Fibroblast of pulmonary artery (primary cell): ENCODE results near the gene SLC16A7.

Source experiments
- DNase-seq: peaks from one replicate; pipeline ENCODE4 v3.0.0-alpha.2; 2010; ENCODE audit warnings: low read depth
- H3K4me3 ChIP-seq: replicated peaks from 2 replicates; pipeline ENCODE4 v1.5.1; 2011; ENCODE audit warnings: low read depth, mild to moderate bottlenecking, control low read depth, low read length, moderate library complexity
- CTCF ChIP-seq: IDR thresholded peaks from 2 replicates; pipeline ENCODE4 v1.5.1; 2011; ENCODE audit warnings: mild to moderate bottlenecking, control low read depth, low read length, inconsistent platforms; ENCODE audit errors: missing control alignments

The SLC16A7 gene

DNA sequence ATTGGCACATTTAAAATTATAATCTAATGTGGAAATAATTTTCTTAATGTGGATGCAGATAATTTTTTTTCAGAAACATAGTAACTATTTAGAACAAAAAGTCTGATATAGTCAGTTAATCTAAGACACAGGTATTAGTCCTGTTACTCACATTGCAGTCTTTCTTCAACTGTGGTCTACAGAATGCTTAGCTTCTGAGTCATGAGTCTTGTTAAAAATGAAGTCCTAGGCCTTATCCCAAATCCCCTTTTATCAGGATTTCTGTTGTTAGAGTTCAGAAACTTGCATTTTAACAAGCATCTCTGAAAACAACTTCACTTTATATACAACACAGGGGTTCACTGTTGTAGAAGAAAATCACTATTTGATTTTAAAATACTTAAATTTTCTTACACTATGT lies 112.2 kb downstream of the SLC16A7 start:
- peak; percentile 53 for DNase-seq
- H3K4me3 ChIP-seq: no peak overlapping the region
- TF ChIP-seq CTCF: no peak

DNA sequence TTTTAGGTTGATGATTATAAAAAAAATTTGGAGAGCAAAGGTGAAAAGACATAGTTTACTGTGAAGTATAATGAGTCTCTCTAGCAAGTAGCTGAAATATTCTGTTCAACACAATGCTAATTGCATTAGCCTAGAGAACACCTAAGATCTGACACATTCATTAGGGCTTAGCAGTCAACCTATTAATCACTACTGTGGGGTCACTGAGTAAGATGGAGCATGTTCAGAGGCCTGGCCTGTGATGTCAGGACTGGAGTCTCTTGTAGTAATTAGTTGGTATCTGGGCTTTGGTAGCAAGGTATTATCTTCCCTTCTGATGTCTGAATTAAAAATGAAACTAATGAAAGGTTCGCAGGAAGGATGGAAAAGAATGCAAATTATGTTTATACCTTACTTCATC lies 112.7 kb downstream of the SLC16A7 start:
- H3K4me3 ChIP-seq: no peak overlapping the region
- no peak for TF ChIP-seq CTCF
- no peak for DNase-seq

- no peak overlapping the region for H3K4me3 ChIP-seq
- DNase-seq: no peak
- no peak for TF ChIP-seq CTCF
Observed at GRCh38 chr12:59710004-59710628, 114.3 kb downstream of the SLC16A7 start.

- TF ChIP-seq CTCF: no peak
- no peak for DNase-seq
- H3K4me3 ChIP-seq: no peak overlapping the region
Observed at GRCh38 chr12:59710964-59711363, 115.1 kb downstream of the SLC16A7 start.

- H3K4me3 ChIP-seq: no peak overlapping the region
- DNase-seq: no peak
- no peak for TF ChIP-seq CTCF
Observed at GRCh38 chr12:59715434-59715833, 119.6 kb downstream of the SLC16A7 start.

GRCh38 chr12:59716043-59716442 lies 120.2 kb downstream of the SLC16A7 start:
- DNase-seq: no peak
- TF ChIP-seq CTCF: no peak

GRCh38 chr12:59717436-59717835 lies 121.6 kb downstream of the SLC16A7 start:
- no peak for DNase-seq

More at GRCh38 chr12:59716043-59716442, 120.2 kb downstream of the SLC16A7 start:
- H3K4me3 ChIP-seq: no peak overlapping the region

More at GRCh38 chr12:59717436-59717835, 121.6 kb downstream of the SLC16A7 start:
- no peak overlapping the region for H3K4me3 ChIP-seq
- no peak for TF ChIP-seq CTCF
